NOMO-1 (cell line): Measurements from ENCODE around the gene BCHE.

ENCODE experiments used
- DNase-seq, 2 experiments: peaks; one replicate each; lab custom pipeline; 2025; ENCODE audit not compliant: unreplicated experiment in 2 of 2; lab: John Stamatoyannopoulos, UW

Gene BCHE

GRCh38 chr3:165754219-165755007 is 82.8 kb downstream of the BCHE start:
- no peak for DNase-seq

DNA sequence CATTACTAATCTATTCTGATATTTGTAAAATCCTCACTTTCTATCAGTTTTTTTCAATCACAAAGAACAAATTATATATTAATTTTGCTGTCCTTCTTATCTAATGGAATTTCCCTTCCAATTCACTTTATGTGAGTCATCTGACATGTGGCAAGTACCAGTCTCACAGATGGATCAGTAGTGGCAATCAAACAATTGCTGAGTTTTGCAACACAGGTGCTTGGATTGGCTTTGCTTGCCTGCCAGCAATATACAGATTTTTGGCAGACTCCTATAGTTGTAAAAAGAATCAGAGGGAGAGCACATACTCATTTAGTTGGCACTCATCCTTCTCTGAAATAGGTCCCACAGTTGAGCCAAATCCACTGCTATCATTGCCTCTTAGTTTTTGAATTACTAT is 83.7 kb downstream of the BCHE start:
- DNase-seq, result no peak

DNA sequence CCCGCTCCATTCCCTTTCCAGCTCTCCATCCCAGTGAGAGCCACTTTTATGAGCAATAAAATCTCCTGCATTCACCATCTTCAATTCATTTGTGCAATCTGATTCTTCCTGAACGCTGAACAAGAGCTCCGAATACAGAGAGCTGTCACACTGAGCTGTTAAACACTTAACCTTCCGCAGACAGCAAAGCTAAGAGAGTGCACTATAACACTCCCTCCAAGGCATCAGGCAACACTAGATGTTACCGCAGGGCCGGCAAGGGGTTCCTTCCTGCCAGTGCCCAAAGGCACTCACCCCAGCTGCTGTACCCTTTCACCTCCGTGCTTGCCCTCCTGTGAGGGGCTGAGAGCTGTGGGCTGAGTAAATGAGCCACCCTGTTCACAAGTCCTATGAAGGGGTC is 85.6 kb downstream of the BCHE start:
- no peak for DNase-seq

DNA sequence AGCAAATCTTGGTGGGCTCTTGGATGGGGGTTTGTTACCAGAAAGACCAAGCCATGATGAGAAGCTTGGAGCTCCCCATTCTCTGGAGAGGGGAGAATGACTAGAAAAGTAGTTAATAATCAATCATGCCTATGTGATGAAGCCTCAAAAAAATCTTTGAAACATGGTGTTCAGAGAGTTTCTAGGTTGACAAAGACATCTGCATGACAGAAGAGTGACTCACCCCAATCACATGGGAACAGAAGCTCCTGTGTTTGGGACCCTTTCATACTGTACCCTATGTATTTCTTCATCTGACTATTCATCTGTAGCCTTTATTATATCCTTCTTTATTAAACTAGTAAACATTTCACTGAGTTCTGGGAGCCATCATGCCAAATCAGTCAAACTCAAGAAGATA is 87.4 kb downstream of the BCHE start:
- no peak for DNase-seq

DNA sequence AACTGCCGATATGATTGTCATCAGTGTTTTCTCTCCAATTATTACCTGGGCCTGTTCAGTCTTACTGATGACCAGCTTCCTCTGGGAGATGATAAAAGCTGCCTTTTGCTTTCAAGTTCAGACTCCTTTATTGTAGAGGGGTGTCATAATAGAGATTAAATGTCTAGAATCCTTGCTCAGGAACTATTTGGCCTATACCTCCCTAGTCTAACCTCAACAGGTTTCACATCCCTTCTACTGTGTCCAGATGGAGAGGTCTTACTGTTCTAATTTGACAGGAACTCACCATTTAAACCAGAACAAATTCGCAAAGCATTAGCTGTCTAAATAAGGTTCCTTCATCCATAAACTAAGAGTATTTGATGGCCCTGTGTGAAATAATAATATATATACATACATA is 88.0 kb downstream of the BCHE start:
- no peak for DNase-seq

DNA sequence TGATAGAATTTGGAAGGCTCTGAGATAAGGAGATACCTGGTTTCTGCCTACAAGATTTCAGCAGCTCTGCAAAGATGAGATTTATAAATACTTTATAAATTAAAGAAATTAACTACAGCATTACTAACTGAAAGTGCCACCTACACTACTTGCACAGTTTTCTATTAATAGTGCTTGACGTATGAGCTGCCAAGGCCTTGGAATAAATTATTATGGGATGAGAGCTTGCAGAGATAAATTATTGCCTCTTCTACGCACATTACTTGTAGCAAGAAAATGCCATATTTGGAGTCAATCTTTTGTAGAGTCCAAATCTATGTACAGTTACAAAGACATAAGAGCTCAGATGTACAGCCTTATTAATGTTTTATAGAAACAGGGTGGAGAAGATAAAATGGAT is 89.1 kb downstream of the BCHE start:
- DNase-seq, result no peak

GRCh38 chr3:165746874-165747273 is 90.3 kb downstream of the BCHE start:
- DNase-seq, result no peak

- no peak for DNase-seq
Measured at GRCh38 chr3:165744025-165744424, 93.2 kb downstream of the BCHE start.

DNA sequence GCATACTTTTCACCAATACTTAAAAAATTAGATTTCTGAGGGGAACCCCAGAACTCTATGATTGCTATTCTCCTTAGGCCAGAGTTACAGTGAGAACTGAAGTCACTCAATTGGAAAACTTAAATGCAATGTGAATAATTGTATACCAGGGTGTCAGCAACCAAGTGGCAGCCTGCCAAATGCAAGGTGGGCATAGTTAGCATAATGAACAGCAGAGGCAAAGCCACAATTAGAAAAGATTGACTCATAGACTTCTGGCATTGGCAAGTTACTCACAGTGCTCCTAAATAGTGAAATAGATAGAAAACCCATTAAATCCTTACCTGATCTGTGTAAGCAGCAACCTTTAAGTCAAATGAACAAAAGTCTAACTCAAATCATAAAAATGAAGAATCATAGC is 94.9 kb downstream of the BCHE start:
- no peak for DNase-seq

GRCh38 chr3:165729756-165730155 is 107.5 kb downstream of the BCHE start:
- DNase-seq, result no peak

DNA sequence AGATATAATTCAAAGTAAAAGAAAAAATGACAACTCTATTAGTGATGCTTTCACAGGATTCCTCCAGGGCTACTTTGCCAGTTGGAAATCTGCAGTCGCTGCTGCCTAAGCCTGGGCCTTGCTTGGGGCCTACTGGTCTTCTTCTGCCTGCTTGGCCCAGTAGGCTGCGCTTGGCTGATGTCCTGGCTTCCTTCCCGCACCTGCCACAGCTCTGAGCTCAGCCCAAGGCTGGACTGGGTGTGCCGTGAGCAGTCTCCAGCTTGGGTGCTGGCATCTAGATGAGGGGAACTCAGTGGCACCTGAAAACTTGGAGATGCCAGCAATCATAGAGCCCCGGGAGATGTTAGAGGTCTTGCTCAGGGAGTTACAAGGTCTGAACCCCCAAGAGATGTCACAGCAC is 108.3 kb downstream of the BCHE start:
- DNase-seq, result no peak

DNA sequence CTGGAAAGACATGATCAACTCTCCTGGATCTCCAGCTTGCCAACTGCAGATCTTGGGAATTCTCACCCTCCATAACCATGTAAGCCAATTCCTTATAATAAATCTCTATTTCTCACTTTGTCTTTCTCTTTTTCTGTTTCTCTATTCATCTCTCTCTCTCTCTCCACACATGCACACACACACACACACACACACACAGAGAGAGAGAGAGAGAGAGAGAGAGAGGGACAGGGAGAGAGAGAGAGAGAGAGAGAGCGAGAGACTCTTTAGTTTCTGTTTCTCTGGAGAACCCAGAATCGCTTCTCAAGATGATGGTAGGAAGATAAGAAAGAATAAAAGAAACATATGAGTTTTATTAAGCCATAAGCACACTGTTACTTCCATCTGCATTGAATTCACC is 111.9 kb downstream of the BCHE start:
- no peak for DNase-seq
